AG20443 (cell line): ENCODE data around the gene ERCC6.
A peak's percentile ranks its signal among the peaks of the same experiment; 100 is the strongest.

ENCODE experiments used
- DNase-seq: peaks from one replicate; pipeline ENCODE4 v3.0.0; 2012; ENCODE audit warnings: low spot score, mixed read lengths

The ERCC6 gene

DNA sequence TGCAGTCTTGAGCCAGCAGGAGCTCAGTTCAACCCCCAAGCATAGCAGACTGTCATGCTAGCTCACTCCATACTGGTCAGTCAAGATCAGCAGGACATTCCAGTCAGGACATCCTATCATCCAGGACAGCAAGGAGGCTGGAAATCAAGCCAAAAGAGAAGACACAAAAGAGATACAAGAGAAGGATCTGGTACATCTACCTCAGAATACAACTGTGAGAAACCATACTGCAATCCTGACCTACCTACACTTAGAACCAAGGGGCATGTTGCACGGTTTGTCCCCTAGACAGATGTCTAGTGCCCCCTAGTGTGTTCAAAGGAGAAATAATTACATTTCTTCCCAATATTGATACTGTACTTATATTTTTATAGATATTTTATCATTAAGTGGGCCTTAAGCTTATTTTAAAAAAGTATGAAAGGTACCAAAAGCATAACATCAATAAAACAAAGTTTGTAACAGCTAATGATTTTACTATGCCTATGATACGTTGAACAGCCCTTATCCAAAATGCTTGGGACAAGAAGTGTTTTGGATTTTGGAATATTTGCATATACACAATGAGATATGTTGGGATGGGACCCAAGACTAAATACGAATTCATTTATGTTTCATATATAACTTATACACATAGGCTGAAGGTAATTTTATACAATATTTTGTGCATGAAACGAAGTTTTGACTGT is 26.7 kb downstream of the ERCC6 start:
- DNase-seq = peak; percentile 27

DNA sequence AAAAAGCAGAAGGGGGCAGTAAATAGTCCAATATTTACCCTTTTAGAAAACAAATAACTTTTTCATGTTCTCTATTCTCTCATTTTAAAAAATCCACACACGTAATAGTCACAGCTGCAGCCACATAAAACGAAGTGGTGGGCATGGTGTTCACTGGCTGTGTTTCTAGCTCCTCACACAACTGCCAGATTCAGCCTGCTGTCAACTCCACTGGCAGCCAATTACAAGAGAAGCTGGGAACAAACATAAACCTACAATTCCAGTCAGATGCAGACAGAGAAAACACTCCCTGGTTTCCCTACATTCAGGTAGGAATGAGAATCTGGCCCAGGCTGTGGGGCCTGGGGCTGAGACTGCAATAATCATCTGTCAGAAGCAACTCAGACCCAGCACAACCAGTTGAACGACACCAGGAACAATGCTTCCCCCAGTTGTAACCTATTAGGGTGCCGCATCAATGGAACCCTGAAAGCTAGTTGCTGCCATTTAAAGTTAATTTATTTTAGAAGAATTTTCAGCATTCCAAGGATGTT is 29.1 kb downstream of the ERCC6 start:
- no peak for DNase-seq

DNA sequence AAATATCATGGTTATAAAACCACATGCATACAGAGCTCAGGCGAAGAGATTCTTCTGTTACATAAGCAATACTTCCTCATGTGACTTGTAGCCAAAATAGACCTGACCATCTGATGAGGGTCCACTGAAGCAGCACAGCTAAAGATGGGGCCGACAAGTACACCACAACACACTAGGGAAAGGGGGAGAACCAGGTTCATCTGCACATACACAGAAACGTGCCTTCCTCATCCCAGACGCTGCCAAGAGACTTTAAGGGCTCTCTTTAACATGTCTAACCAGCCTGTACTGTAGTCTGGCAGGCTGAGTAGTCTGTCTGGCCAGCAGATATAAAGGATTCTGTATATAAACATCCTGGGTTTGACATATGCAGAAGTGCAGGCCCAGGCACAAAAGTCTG is 30.3 kb downstream of the ERCC6 start:
- DNase-seq = no peak

DNA sequence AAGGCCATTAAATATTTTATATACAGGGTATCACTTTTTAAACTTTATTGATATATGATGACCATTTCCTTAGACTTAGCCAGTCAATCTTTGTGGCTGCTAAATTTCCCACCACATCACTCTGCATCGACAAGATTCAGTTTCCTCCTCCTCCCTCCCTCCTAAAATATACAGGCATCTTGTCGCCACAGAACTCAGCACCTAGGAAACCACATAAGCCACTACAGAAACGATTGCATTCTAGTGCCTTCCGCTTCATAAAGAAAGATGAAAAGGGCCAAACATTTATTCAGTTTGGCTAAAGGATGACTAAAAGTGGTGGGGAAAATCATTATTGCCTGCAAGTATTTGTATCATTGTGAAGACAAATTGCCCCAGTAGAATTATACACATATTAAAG is 30.7 kb downstream of the ERCC6 start:
- no peak for DNase-seq

DNA sequence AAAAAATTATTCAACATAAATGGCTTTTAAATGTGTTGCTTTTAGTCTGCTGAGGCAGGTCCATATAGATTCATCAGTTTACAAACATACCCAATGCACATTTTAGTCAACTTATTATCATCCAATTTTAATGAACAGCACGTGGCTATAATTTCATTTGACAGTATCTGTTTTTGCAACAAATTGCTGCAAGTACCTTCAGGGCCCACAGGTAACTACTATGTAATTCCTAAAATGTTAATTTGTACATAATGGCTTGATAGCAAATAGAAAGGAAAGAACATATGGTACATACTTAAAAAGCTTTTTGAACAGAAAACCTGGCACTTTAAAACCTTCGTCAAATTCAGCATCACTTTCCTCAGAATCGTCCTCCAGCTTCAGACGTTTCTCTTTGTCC is 33.3 kb downstream of the ERCC6 start:
- DNase-seq = no peak

DNA sequence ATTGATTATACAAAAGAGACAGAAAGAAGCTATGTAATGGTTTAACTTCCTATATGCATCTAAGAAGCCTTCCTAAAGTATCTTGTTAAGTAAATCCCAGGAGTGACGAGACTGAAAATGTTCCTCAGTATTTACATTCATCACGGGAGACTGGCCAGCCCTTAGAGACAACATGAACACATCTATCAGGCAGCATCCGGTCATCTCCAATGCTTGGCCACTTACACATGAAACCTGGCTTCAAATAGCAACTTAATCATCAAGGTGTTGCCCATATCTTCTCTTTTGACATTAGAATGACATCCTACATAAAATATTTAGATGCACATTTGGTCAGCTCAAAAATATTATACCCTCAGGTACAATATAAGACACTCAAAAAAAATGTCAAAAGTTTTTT is 33.8 kb downstream of the ERCC6 start:
- no peak for DNase-seq

DNA sequence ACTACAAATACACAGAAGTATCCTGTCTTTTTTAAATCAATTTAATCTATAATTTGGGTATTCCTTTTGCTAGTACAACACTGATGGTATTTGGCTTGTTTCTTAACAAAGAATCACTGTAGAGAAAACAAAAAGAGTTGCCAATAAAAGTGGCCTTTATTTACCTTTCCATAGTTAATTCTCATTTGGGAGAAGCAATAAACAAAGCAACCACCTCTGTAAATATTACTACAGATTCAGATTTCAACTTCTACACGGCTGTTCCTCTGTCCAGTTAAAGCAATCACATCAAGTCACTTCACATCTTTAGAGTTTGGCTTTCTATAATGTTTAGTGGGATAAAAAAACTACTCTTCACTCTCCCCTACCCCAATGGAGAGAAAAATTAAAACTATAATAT is 34.4 kb downstream of the ERCC6 start:
- DNase-seq = no peak

DNA sequence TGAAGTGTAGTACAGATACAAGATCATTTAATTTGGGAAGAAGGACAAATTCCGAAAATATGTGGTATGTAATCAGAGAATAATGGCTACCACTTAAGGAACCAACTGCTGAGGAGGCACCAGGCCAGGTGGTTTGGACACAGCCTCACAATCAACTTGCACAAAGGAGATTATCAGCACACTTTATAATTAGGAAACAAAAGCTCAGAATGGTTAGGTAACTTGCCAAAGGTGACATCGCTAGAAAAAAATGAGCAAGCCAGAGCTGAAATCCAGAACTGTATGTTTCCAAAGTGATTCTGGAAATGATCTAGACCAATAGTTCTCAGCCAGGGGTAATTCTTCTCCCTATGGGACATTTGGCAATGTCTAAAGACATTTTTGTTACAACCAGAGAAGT is 36.6 kb downstream of the ERCC6 start:
- no peak for DNase-seq

DNA sequence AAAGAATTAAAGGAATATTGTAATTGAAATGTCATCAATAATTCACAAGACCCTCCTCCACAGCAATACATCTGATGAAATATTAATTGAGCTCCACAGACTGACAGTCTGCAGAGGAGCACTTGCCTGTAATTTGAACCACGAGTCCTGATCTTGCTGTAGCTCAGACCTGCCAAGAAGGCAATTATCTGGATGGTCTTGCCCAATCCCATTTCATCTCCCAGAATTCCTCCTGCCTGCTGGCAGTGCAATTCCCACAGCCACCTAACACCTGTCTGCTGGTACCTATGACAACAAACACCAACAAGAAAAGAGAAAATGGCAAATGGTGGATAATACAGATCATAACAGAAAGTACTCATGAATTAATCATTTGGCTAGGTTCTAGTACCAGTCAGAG is 38.5 kb downstream of the ERCC6 start:
- no peak for DNase-seq

DNA sequence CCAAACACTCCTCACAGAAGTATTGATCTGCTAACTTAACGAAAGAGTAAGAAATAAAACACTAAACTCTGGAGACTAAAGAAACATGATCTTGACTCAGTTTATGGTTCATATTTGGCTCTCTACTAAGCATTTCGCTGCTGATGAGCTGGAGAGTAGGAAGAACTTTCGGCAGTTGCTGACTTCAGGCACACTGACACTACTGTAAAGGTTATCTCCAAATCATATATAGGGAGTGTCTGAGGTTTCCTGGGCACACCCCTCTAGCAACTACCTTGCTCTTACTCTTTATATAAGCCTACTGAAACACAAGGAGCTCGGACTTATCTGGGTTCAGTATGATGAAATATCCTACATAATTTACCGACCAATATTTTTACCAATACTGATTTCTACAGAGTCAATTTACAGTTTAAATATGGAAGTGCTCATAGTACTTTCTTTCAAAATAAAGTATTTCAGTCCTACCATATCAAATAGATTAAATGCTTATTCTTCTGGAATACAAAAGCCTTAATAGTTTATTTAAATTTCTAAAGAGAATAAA is 39.5 kb downstream of the ERCC6 start:
- no peak for DNase-seq

DNA sequence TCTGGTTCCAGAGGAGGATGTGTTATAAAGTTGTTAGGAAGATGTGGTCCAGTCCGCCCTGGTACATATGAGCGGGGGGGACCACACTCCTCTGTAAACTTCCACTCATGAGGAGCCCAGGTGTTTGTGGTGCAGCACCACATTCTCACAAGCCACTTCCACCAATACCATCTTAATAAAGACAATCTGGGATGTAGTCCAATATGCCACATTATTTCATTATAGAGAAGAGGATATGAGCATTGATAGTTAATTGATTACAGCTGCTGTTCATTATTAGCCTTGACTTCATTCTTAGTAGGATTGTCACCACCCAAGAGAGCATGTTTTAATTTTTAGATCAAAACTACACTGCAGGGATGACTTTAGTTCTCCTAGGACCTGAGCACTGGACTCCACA is 40.5 kb downstream of the ERCC6 start:
- DNase-seq = no peak

DNA sequence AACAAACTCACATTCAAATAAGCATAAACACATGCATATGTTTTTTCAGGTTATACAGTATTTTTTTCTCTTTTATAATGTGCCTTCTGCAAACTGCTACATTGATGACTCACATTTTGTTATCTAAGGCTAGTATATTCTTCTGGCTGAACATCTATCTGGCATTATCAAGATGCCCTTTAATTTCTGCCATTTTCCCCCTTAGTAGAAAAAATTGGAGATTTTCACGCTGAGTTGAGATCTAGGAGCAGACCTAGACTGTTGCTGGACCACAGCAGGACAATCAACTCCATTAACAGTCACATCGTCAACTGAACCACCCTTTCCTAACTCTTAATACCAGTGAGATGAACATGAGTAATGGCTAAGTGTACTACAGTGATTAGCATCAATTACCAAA is 41.6 kb downstream of the ERCC6 start:
- no peak for DNase-seq

DNA sequence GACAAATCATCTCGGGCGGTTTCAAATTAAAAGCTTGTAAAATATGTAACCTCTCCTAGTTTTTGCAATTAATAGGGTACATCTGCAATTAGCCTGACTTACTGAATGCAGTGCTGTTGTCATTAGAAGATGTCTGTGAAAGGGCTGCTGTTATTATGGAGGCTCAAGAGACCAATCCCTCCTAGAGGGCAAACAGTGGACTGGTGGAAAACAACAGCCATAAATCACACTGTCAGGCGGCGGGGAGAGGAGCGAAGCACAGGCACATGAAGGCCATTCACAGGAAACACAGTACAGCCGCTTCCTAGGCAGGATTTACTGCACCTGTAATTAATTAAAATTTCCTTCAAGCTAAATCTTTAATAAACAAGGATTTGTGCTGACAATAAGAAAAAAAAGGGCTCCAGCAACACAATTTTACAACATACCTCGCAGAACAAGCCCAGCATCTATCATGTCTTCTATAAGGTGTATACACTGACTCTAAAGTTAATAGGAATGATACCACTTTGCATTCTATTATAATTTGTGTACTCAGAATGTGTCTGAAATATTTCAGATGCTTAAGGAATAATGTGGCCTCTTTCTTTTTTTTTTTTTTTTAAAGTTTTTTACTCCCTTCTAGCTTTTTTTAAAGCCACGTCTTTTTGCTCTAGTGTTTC is 50.7 kb downstream of the ERCC6 start:
- no peak for DNase-seq

DNA sequence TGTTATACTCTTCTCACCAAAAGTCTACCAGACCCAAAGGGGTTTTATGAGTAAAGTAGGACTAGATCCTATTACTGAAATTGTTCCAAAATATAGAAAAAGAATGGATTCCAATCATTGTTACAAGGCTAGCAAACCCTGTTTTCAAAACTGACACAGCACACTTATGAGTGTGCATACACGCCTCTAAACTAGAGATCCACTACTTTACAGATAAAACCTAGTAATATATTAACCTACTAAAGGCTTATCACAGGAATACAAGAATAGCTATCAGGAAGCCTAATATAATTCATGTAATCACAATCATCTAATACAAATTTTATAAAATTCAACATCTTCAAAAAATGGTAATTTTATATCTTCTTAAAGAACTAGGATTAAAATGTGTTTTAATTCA is 52.2 kb downstream of the ERCC6 start:
- DNase-seq = no peak

DNA sequence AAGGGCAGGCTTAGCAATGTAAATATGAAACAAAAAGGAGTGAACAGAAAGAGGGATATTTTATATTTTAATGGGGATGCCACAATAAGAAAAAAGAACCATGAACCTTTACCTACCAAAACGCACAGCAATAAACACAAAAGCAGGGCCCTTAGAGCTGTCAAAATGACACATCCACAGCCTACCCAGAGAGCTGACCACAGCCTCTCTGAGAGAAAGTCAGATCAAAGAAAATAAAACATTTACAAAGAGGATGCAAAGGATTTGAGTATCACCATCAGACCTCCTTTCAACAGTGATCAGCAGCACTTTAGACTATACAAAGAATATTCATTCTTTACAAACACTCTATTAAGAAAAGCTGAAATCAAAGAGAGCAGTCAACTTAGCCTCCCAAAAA is 52.9 kb downstream of the ERCC6 start:
- DNase-seq = no peak

DNA sequence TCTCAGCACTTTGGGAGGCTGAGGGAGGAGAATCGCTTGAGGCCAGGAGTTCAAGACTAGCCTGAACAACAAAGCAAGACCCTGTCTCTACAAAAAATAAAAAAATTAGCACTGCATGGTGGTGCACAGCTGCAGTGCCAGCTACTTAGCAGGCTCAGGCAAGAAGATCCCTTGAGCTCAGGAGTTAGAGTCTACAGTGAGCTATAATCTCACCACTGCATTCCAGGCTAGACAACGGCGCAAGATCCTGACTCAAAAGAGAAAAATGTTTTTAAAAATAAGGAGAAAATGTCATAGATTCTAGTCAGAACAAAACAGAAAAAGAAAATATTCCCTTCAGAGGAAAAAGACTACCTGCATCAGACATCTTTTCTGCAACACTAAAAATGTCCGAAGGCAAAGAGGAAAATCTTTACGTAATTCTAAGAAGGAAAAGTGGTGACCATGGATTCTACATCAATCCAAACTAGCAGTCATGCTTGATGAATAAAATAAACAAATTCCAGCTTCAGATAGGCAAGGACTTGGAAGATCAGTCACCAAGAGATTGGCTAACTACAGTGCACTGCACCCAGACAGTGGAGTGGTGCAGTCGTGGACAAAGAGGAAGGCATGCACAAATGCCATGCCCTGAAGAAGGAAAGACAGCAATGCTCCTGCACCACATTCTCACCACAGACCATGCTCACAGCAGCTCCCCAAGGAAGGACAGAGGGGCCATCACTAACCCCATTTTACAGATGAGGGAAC is 54.3 kb downstream of the ERCC6 start:
- no peak for DNase-seq

DNA sequence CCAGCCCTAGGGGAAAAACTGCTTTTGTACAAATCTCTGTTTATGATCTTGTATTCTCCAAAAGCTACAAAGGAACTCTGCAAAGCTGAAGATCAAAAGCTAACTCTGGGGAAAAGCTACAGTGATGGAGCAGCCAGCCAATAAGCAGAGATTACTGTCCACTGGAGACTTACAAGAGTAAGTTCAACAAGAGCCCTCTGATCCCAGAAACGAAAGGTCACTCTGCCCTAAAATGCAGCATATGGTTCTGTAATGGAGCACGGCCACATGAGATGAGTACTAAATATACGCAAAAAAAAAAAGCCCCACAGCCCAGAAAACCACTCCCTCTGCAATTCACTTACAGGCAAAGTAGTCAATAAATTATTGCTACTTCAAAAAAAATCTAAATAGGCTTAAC is 60.1 kb downstream of the ERCC6 start:
- DNase-seq = no peak

DNA sequence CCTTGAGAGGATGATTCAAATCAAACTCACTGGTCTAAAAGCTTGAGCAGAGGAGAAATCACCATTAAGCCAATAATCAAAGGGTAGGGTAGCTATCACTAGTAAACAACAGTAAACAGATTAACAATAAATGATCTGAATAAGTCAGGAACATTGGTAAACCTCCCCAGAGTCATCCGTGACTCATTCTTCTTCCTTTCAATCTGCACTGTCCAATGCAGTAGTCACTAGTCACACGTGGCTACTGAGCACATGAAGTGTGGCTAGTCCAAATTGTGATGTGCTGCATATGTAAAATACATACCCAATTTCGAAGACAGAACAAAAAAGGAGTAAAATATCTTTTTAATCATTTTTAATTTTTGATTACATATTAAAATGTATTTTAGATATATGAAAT is 64.0 kb downstream of the ERCC6 start:
- no peak for DNase-seq

DNA sequence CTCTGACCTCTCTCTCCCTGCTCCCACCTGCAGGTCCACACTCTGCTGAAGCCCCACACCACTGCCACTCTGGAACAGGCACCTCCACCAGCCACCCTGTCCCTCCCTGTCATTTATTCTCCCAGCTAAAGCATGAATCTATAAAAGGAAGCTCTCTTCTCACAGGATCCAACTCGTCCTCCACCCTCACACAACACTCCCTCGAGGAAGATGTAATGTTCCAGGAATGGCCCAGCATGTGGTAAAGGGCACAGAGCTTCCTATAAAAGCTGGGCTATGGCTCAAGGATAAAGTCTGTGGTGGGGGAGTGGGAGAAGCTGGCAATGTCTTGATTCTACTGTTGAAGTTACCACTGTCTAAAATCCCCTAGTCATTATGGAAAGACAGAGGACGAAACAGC is 67.4 kb downstream of the ERCC6 start:
- DNase-seq = no peak

DNA sequence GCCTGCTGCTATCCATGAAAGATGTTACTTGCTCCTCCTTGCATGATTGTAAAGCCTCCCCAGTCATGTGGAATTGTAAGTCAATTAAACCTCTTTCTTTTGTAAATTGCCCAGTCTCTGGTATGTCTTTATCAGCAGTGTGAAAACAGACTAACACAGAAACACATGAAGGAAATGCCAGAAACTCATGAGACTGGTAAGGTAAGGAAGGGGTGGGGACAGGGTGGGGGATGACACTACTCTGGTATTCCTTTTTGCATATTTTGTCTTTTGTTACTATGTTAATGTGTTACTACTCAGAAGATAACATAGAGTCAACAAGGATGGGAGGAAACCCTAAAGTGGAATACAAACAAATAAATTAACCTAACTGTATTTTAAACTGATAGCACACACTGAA is 73.2 kb downstream of the ERCC6 start:
- DNase-seq = no peak
